HG02623 (cell line): ENCODE measurements around the gene SETD1B.

Source experiments
- ATAC-seq: cut with Tn5 transposase; IDR thresholded peaks from one replicate; pipeline ENCODE4 v1.9.1; 2021; ENCODE audit warnings: moderate library complexity; ENCODE audit not compliant: unreplicated experiment

The SETD1B gene

DNA sequence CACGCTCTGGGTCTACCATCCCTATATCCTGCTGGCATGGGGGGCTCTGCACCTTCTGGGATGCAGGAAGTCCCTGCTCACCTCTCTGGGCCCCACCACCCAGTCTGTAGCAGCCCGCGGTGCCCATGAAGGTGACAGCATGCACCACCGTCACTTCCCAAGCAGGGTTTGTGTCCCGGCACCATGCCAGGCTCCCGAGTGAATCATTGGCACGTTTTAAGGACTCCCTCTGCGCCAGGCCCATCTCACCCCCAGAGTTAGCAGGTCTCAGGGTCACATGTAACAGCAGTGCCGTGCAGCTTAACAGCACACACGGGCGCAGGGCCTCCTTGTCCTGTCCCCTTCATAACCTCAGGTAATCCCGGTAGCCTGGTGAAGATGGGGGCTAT is 19.9 kb downstream of the SETD1B start:
- no peak for ATAC-seq

DNA sequence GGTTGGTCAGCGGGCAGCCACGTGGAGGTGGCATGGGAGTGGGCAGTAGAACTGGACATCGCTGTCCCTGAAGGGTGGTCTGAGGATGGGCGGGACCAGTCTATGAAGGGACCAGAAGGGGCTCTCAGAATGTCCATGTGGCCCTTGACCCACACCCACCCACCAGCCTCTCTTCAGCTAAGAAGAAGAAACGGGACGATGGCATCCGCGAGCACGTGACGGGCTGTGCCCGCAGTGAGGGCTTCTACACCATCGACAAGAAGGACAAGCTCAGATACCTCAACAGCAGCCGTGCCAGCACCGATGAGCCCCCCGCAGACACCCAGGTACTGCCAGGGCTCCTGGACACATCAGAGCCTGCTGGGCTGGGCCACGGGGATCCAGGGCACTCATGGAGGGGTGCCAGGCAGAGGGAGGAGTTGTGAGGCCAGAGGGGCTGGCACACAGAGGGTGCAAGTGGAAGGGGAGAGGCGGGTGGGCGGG is 21.3 kb downstream of the SETD1B start:
- ATAC-seq = no peak

DNA sequence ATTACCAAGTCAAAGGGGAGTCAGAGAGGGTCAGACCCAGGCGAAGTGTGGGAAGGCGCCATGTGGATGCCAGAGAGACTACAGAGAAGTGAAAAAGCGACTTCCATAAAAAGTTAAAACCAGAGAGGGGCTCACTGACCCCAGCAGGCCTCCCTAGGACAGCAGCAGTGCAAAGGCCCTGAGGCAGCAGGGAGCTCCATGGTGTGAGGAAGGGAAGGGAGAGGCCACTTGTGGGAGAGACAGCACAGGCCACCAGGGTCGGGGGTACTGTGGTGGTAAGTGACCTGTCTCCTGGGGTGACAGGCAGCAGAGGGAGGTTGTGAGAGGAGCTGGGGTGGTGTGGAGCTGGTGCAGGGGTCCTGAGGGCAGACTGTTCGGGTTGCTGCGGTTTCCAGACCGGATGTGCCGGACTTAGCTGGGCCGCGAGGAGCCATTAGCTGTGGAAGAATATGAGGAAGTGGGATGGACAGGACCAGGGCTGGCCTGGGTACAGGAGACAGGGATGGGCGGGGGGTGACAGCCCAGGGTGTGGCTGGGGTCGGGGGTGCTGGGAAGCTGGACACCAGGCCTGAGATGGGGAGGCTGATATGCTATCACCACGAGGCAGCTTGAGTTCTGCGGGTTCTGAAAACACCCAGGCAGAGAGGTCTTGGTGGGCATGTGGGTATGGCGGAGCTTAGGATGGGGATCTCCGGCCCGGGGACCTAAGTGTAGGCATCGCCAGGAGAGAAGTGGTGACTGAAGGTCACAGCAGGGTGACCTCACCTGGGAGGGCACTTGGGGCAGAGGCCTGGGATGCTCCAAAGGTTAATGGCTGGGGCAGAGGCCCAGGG is 22.7 kb downstream of the SETD1B start:
- no peak for ATAC-seq

DNA sequence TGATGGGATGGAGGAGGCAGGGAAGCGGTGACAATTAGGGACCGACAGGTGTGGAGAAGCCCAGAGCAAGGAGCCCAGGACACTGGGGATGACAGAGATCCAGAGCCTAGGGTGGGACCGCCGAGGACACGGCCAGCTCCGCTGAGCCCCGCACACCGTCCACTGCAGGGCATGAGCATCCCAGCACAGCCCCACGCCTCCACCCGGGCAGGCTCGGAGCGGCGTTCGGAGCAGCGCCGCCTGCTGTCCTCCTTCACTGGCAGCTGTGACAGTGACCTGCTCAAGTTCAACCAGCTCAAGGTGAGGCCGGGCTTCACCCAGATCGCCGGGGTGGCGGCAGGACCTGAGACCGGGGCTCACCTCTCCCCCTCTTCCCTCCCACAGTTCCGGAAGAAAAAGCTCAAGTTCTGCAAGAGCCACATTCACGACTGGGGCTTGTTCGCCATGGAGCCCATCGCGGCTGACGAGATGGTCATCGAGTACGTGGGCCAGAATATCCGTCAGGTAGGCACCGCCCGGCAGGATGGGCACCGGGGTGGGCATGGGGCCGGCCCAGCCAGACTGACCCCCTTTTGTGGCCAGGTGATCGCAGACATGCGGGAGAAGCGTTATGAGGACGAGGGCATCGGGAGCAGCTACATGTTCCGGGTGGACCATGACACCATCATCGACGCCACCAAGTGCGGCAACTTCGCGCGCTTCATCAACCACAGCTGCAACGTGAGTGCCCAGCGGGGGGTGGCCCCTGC is 23.7 kb downstream of the SETD1B start:
- ATAC-seq = no peak

DNA sequence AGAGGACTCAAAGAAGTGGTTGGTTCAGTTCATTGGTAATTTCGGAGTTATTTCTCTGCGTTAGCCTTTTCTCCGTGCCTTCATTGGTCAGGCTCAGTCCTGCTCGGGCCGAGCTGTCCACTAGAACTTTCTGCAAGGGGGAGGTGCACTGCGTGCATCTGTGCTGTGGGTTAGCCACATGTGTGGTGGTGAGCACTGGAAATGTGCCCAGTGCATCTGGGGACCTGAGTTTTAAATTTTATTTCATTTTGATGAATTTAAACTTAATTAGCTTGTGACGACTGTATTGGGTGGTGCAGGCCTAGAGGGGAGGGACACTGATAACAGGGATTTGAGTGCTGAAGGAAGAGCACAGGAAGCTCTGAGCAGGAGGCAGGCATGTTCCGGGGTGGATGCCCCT is 24.5 kb downstream of the SETD1B start:
- no peak for ATAC-seq

DNA sequence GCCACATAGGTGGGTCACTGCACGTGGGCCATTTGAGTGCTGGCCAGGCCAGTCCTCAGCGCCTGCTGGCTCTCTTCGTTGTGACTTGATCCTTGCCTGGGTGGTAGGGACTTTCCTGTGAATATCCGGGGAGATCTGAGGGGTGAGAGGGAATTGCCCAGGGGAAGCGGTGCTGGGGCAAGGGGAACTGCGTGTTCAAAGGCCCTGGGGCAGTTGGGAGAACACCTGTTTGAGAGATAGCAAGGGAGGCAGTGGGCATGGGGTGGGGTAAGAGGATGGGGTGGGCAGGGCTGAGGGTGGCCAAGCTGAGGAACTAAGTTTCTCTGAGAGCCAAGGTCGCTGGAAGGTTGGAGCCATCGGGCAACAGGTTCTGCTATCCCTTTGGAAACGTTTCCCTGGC is 25.0 kb downstream of the SETD1B start:
- no peak for ATAC-seq

DNA sequence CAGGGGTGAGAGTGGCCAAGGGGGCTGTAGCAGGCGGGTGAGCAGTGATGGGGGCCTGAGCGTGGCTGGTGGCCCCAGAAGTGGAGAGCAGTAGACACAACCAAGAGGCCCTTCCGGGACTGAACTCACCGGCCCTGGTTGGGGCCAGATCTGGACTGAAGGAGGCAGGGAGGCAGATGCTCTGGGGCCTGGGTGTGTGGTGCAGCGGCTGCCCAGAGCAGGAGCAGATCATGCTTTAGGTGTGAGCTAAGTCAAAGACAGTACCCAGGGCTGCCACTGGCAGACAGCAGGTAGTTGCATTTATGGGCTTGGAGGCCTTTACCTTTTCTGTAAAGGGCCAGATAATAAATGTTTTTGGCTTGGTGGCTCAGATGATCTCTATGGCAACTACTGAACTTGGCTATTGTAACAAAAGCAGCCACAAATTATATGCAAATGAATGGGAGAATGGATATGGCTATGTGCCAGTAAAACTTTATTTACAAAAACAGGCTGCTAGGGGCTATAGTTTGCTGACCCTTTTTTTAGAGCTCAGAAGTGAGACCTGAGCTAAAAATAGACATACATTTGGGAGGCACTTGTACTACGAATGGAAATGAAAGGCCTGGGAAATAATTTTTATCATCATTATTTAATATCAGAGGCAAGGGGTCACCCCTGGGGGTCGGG is 25.6 kb downstream of the SETD1B start:
- no peak for ATAC-seq

DNA sequence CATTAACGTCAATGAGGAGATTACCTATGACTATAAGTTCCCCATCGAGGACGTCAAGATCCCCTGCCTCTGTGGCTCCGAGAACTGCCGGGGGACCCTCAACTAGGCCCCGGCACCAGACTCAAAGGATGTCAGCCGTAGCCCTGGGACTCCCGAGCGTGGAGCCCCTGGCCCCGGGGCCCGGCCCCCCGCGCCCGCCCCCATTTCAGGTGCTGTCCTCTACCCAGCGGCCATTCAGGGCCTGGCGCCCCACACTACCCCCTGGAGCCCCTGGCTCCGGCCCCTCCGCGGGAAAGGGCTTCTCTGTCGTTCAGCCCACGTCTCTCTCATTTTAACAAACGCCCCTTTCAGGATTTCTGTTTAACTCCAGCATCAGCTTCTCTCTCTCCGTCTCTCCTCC is 26.3 kb downstream of the SETD1B start:
- no peak for ATAC-seq

DNA sequence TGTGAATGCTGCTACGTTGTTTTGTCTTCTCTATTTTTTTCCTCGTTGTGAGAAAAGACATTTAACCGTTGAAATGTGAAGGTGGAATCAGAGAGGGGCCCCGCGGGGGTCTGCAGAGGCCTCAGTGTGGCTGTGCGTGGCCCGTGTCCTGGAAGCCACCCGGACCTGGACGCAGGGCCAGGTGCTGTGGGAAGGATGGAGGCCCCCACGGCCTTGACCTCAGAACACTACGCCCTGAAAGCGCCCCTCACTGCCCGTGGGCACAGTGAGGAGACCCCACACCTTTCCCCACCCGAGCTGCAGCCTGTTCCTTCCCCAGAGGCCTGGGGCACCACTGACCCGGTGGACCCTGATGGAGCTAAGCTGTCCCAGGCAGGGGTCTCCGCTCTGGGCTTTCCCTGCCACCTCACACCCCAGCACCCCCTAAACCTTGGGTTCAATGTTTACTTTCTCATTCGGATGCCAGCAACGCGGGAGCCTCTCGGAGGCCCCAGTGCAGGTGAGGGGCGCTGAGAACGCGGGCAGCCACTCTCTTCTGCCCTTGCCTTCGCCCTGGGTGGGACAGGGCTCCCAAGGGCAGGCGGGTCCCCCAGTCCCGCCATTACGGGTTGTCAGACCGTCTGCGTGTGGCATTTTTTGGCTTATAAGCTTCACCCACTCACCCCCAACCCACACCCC is 26.9 kb downstream of the SETD1B start:
- ATAC-seq = no peak

DNA sequence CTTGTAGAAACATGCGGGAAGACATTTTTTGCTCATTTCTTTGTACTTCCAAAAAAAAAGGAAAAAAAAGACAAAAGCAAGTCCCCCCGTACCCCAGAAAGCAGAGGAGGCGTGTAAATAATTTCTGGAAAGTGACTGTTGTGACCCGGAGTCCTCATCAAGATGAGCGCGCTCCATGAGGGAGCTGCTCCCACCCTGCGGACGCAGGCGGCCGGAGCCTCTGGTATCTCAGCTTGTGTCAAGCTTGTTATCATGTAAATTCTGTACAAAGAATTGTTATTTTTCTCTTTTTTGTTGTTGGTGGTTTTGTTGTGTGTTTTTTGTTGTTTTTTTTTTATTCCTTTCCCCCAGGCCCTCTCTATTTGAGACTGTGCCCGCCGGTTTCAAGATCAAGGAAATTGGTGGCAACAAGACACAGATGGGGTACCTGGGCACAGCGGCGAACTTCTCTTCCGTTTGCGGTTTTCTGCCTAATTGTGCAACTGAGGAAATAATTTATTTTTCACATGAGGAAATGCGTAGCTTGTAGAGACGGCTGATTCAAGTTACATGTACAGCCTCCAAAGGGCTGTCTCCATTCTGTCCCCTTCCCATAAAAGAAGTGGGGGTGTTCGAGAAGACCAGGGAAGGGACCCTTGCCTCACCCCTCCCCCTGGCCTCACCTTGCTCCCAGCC is 27.9 kb downstream of the SETD1B start:
- ATAC-seq = no peak

DNA sequence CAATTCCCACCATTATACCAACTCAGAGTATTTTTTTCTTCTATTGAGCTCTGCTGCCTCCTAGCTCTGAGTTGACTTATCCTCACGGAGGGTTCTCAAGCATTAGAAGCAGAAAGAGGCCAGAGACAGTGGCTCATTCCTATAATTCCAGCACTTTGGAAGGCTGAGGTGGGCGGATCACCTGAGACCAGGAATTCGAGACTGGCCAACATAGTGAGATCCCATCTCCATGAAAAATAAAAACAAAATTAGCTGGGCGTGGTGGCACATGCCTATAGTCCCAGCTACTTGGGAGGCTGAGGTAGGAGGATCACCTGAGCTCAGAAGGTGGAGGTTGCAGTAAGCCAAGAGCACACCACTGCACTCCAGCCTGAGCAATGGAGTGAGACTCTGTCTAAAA is 33.9 kb downstream of the SETD1B start:
- no peak for ATAC-seq

DNA sequence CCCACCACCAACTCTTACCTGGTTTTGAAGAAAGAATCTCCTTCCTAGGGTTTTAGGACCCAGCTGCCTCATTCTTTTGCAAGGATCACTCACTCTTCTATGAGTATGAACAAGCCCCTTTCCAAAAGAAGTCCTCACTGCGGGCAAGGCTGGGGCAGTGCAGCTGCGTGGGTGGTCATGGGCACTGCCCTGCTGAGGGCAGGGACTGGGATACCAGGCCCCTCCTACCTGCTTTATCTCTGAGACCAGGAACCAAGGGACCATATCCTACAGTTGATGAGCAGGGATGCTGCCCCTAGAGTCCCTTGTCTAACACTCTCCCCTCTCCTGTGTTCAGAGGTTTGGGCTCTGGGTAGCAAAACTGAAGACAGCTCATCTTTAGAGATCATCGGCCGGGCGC is 34.3 kb downstream of the SETD1B start:
- no peak for ATAC-seq

DNA sequence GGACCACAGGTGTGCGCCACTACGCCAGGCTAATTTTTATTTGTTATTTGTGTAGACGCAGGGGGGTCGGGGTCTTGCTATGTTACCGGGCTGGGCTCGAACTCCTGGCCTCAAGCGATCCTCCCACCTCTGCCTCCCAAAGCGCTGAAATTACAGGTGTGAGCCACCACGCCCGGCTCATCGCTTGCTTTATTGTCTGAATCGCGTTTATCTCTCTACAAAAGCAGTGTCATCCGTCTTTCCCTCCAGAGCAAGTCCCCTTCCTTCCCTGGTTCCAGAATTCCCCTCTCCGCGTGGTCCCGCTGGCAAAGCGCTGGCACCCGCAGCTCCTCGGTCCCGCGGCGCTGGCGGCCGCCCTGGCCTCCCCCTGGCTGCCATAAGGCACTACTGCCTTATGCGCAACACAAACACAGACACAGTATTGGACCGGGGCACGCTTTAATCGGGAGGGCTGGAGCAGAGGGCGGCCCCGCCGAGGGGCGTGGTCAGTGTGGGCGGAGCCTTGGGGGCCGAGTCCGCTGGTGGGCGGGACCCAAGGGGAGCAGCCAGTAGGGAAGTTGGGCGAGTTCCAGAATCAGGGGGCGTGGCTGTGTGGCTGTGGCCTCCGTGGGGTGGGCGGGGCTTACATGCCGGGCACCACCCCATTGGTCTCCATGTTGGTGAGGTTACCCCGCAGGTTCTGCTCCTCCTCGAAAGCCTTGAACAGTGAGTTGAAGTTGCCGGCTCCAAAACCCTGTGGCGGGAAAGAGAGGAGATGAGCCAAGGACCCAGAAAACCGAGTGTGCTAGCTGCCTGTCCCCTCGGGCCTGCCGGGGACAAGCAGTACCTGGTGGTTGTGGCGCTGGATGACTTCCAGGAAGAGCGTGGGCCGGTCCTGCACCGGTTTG is 35.5 kb downstream of the SETD1B start:
- peak; percentile 94 for ATAC-seq

DNA sequence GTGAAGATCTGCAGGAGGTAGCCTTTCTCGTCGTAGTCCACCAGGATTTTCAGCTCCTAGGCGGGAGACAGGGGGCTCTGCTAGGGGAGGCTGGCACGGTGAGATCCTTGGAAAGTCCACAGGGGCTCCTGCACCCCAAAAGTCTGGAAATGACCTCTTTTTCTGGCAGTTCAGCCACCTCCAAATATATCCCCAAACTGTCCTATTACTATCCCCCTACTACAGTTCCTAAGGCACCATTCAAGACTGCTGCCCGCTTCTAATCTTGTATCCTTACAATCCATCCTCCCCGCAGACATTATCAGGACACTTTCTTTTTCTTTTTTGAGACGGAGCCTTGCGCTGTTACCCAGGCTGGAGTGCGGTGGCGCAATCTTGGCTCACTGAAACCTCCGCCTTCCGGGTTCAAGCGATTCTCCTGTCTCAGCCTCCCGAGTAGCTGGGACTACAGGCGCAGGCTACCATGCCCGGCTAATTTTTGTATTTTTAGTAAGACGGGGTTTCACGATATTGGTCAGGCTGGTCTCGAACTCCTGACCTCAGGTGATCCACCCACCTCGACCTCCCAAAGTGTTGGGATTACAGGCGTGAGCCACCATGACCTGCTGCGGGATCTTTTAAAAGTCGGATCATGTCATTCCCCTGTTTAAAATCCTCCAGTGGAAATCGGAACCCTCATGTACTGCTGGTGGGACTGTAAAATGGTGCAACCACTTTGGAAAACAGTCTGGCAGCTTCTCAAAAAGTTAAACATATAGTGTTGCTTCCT is 36.4 kb downstream of the SETD1B start:
- no peak for ATAC-seq

DNA sequence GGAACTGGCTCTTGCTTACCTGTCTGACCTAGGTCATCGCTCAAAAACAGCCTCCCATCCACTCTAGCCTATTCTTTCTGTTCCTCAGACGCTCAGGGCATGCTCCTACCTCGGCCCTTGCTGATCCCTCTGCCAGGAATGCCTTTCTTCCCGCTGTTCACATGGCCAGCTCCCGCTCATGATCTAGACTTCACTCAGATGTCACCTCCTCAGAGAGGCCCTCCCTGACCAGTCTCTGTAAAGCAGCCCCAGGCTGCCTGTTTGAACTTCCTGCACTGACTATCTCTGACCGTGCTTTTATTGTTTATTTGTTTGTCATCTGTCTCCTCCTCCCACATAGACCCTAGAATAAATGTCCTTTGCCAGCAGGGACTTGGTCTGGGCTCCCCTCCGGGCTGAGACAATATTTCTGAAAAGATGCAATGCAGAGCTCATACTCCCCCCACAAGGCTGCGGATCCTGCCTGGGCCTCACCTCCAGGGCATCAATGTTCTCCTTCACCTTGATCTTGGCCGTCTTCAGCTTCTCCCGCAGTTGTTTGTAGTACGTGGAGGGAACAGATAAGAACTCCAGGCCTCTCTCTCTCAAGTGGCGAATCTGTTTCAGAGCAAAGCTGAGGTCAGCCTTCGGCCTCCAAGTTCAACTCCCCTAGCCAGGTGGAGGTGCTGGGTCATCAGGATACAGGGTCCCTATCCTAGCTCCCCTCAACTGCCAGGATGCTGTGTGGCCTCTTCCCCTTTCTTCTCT is 39.6 kb downstream of the SETD1B start:
- no peak for ATAC-seq

DNA sequence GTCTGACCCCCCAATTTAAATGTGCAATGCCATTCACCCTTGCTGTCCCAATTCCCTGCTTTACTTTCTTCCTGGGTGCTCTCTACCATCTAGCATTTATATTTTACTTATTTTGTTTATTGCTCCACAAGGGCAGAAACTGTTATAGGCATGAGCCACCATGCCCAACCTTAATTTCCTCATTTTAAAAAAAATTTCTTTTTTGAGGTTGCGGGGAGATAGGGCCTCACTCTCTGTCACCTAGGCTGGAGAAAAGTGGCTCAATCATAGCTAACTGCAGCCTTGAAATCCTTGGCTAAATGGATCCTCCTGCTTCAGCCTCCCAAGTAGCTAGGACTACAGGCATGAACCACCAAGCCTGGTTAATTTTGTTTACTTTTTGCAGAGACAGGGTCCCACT is 41.9 kb downstream of the SETD1B start:
- ATAC-seq = no peak

DNA sequence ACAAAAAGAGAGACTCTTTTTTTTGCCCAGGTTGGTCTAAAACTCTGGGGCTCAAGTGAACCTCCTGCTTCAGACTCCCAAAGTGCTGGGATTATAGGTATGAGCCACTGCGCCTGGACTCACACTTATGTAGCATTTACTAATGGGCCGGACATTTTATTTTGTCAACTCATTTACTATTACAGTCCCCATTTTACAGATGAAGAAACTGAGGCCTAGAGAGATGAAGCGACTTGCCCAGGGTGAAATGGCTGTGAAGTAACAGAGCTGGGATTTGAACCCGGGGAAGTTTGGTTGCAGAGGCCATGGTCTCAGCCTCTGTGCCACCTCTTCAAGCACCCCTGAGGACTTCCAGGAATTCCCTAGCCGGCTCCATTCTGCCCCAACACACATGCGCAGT is 45.4 kb downstream of the SETD1B start:
- ATAC-seq = no peak

DNA sequence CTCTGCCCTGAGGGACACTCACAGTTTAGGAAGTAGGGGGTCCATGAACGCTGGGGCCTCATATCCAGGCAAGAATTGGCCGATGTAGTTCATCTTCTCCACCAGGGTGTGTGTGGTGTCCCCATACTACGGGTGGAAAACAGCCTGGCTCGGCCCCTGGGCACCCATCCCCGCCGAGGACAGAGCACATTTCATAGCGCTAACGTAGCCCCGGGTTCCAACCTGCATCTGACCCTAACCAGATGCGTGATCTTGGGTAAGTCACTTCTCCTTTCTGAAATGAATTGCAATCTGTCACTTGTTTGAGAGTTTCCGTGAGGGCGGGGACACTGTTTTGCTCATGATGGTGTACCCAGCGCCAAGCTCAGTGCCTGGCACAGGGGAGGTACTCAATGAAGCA is 45.9 kb downstream of the SETD1B start:
- ATAC-seq = no peak
